ENCODE data around the gene PRB4.
"Not testable (repeated sequence)": the region's sequence is repeated elsewhere in the genome, so short reads cannot be mapped to it uniquely, and the experiment has no call there.

The PRB4 gene

DNA sequence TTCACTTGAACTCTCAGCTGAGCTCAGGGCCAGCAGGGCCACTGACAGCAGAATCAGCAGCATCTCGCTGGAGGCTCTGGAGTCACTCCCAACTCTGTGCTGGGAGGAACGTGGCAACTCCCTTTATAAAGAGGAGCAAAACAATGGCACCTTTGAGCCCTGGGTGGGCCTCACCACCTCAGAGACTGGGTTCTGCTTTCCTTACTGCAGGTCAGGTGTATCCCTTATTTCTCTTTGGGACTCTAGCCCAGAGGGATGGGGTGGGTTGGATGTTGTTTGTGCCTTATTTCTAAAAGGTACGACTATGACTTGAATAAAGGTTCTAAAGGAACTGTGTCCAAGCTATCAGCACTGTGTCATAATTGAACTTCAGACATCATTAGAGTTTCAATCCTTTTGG, at the start of gene PRB4:
Gene PRB4, minus strand, starts transcription at position 101 of the 400 bp plus-strand sequence. Its CDS starts 38 bp downstream, at position 63.
- DNase-seq, result no peak

DNA sequence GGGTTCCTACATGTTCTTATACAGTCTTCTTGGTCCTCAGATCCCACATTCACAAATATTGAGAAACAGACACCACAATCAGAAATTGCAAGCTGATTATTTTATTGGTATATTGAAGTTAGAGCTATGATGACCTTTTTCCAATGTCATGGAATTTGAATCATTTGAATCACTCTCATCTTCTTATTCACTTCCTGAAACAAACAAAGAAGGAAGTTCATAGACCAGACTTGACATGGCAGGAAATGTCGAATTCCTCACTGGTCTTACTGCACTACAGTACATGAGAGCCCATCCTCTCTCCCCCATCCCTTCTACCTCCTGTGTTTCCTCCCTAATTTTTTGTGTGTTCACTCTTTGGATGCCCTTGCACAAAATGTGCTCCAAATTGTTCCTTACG, 41.5 kb upstream of the PRB4 start:
- DNase-seq, result not testable (repeated sequence)

DNA sequence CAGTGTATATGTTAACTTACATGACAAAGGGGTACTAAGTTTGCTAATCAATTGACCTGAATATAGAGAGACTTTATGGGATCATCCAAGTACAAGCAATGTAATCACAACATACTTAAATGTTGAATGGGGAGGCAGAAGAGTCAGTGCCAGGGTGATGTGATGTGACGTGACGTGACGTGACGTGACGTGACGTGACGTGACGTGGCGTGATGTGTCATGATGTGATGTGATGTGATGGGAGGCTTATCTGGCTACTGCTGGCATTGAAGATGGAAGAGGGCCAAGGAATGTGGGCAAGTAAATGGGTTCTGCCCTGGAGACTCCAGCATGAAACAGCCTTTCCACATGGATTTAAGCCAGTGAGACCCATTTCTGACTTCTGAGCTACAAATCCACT, 38.2 kb upstream of the PRB4 start:
- no peak for DNase-seq

DNA sequence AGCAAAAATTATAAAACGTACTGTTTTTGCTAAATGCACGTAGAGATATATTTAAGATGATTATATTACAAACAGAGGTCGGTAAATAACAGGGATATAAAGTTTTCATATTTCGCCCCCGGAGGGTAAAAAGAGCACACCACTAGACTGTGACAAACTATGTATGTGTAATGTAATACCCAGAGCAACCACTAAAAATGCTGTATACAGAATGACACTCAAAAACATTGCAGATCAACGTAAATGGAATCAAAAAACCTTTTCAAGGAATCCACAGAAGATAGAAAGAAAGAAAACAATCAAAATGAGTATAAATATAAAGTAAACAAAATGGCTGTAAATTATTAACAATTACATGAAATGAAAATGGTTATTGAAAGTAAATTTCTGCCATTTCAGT, 37.6 kb upstream of the PRB4 start:
- DNase-seq, result no peak

DNA sequence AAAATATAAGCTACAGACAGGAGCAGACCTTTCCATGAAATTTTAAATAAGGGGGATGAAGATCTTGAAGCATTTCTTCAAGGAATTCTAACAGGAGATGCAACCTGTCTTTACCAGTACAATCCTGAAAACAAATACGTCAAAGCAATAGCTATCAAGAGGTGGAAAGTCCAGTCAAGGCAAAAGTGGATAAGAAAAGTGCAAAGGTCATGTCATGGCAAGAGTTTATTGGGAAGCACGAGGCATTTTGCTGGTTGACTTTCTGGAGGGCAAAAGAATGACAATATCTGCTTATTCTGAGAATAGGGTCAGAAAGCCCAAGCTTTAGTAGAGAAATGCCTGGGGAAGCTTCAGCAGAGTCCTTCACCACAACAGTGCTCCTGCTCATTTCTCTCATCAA, 34.3 kb upstream of the PRB4 start:
- DNase-seq, result no peak

DNA sequence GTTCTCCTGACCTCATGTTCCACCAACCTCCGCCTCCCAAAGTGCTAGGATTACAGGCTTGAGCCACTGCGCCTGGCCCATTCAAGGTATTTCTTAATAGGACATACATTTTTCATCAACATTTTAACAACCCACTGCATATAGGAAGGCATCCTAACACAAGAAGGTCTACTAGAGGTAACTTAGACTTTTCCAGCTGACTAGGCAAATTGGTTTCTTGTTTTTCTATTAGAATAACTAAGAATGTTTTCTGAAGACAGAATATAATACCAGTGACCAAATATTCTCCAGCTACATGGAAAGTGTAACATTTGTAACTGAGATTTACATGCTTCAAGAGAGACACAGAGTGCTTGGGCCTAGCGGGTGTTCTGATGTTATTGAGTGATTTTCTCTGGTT, 14.2 kb upstream of the PRB4 start:
- no peak for DNase-seq

DNA sequence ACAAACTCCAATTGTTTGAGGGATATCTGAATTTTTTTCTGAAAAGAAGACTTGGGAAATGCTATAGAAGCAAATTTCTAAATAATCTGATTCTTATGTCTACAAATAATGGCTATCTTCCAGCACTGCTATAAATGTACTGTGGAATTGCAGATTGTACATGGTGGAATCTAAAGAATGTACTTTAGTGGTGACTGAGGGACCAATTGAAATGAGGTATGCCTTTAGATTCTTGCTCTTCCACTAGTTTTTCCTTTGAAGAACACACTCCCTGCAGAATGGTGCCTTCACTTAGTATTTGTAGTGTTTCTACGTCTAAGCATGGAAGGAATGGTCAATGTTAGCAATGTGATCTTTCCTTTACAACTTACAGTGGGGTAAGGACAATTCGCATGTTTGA, 11.7 kb upstream of the PRB4 start:
- DNase-seq, result no peak

DNA sequence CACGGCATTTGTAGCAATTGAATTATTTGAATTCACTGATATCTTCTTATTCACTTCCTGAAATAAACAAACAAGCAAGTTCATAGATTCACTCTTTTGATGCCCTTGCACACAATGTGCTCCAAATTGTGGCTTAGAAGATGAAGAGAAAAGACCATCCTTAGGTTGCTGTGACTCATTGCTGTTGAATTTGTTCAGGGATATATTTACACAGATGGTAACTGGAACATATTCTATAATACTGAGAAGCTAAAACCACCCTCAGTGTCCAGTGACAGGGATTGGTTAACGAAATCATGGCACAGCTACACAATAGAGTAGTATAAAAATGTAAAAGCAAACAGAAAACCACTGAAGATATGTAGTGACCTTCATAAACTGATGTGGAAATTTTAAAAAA, 3.1 kb downstream of the PRB4 start:
- no peak for DNase-seq

DNA sequence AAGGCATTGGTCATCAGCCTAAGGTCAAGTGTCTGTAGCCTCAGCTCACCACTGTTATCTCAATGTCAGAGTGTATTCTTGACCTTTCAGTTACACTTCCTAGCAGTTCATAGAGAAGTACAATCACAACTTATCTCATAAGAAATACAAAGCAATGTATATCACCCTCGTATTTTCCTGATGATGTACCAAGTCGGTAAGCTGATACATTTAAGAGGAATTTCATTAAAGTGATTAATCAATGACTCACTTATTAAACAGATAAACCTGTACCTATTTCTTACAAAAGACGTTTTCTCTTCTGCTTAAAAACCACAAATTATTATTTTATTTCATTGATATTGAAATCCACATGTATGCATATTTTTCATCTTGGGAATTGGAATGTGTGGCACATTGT, 36.8 kb downstream of the PRB4 start:
- DNase-seq, result no peak

DNA sequence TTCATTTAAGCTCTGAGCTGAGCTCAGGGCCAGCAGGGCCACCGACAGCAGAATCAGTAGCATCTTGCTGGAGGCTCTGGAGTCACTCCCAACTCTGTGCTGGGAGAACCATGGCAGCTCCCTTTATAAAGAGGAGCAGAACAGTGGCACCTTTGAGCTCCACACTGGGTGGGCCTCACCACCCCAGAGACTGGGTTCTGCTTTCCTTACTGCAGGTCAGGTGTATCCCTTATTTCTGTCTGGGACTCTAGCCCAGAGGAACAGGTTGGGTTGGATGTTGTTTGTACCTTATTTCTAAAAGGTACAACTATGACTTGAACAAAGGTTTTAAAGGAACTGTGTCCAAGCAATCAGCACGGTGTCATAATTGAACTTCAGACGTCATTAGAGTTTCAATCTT, 40.6 kb downstream of the PRB4 start, which contains the start of gene PRB3:
Gene PRB3, minus strand, starts transcription at position 101 of the 400 bp plus-strand sequence. Its CDS starts 38 bp downstream, at position 63.
- DNase-seq, result no peak

DNA sequence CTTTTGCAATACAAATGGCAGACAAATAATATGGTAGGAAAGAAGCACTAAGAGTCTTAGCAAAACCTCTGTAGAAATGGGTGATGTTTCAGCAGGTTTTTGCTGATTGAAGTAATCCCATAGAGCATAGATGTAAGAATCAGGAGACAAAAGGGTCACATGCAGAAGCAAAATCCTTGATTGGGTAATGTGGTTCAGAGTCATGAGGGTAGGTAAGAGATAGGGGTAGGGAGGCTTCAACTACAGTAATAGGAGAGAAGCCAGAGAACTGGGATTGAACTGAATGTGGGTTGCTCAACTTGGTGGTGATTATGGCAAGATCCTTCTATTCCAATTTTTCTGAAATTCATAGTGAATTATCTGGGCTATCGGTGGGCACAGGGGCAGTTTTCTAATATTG, 45.7 kb downstream of the PRB4 start:
- DNase-seq, result no peak

Measured in DMS 273 treated with DMSO at 0.1 percent for 48 hours (cell line).